OCI-LY7 (cell line): ENCODE results near the gene TRIM7. TPM values are rescaled to one million over a fixed set of nuclear protein-coding genes. Genes with fewer than 3 reads are reported as not detected.

Experiments
- BruUV-seq: library from RNA; stranded (reverse); fragments of 400-500 nt; replicated peaks from 2 replicates; lab custom pipeline; 2021; lab: Mats Ljungman, UMichigan
- CTCF ChIA-PET: fragments of 300-600 bp; sonication (Branson Sonifier 250); formaldehyde crosslinking; loops from one replicate; lab custom pipeline; 2022; ENCODE audit warnings: antibody characterized with exemption; ENCODE audit not compliant: unreplicated experiment; lab: Charles Lee
- POLR2A ChIA-PET: fragments of 300-600 bp; sonication (Branson Sonifier 250); formaldehyde crosslinking; loops from one replicate; lab custom pipeline; 2022; ENCODE audit warnings: antibody characterized with exemption; lab: Charles Lee
- DNase-seq: peaks from one replicate; pipeline ENCODE4 v3.0.0-alpha.2; 2015; ENCODE audit warnings: low spot score
- H2AFZ ChIP-seq: fragments of 200-600 bp; sonication (generic), shearing (Covaris generic); 2 replicates; pipeline ENCODE4 v1.6.1; 2014; ENCODE audit warnings: mild to moderate bottlenecking, antibody characterized with exemption, low read length, moderate library complexity
- H3K27ac ChIP-seq: fragments of 200-600 bp; sonication (generic); 2 replicates; pipeline ENCODE4 v1.5.1; 2014; ENCODE audit warnings: mixed run types, low read depth, mild to moderate bottlenecking, moderate library complexity, low read length, inconsistent platforms; ENCODE audit not compliant: poor library complexity, severe bottlenecking
- H3K36me3 ChIP-seq: fragments of 200-600 bp; sonication (generic); 2 replicates; pipeline ENCODE4 v1.6.1; 2014; ENCODE audit warnings: mild to moderate bottlenecking, antibody characterized with exemption, low read length, moderate library complexity, mixed read lengths; ENCODE audit not compliant: insufficient read depth
- H3K4me1 ChIP-seq: fragments of 200-600 bp; sonication (generic); 2 replicates; pipeline ENCODE4 v1.5.1; 2014; ENCODE audit warnings: mild to moderate bottlenecking, low read length; ENCODE audit not compliant: insufficient read depth, poor library complexity, severe bottlenecking
- H3K4me2 ChIP-seq: fragments of 200-600 bp; sonication (generic); 2 replicates; pipeline ENCODE4 v1.6.1; 2014; ENCODE audit warnings: mild to moderate bottlenecking, low read length
- H3K4me3 ChIP-seq: fragments of 200-600 bp; sonication (generic); 2 replicates; pipeline ENCODE4 v1.5.1; 2014; ENCODE audit warnings: mild to moderate bottlenecking, low read depth, low read length; ENCODE audit not compliant: poor library complexity, severe bottlenecking
- H3K79me2 ChIP-seq: fragments of 200-600 bp; sonication (generic); 2 replicates; pipeline ENCODE4 v1.6.1; 2016; ENCODE audit warnings: low read depth, mild to moderate bottlenecking, low read length, moderate library complexity, mixed read lengths; ENCODE audit not compliant: insufficient read depth
- H3K9me2 ChIP-seq: fragments of 200-600 bp; sonication (generic); 2 replicates; pipeline ENCODE4 v1.6.1; 2016; ENCODE audit warnings: mild to moderate bottlenecking, low read length, mixed read lengths; ENCODE audit not compliant: insufficient read depth
- H3K9me3 ChIP-seq: fragments of 200-600 bp; sonication (generic); 2 replicates; pipeline ENCODE4 v1.6.1; 2014; ENCODE audit warnings: mild to moderate bottlenecking, mixed run types, low read length, mixed read lengths
- H4K20me1 ChIP-seq: fragments of 200-600 bp; sonication (generic); 2 replicates; pipeline ENCODE4 v1.6.1; 2014; ENCODE audit warnings: mild to moderate bottlenecking, antibody characterized with exemption, low read length, moderate library complexity, mixed read lengths; ENCODE audit not compliant: insufficient read depth
- EZH2phosphoT487 ChIP-seq: fragments of 200-600 bp; sonication (generic); IDR thresholded peaks from 2 replicates; pipeline ENCODE4 v1.6.1; 2018; ENCODE audit warnings: low read depth, borderline replicate concordance, mild to moderate bottlenecking, mixed run types, antibody characterized with exemption, low read length, moderate library complexity, mixed read lengths
- intact Hi-C: fragments of 100-400 bp; cut with micrococcal nuclease; formaldehyde crosslinking; loops from one replicate; pipeline ENCODE4 v1.10.0; 2022; ENCODE audit not compliant: unreplicated experiment
- total RNA-seq, 2 experiments: library from RNA; depleted of rRNA in 1 of 2; stranded (reverse); fragments of >200 nt in 1 of 2; shearing (Covaris generic) in 1 of 2; gene quantifications; 2 replicates each; pipeline ENCODE4 v1.2.3, GENCODE V29; 2014 to 2022
- TF ChIP-seq, protein P1 (sequence below): fragments of 200-600 bp; sonication (generic); conservative IDR thresholded peaks from 2 replicates; pipeline ENCODE4 v1.5.1; 2014; ENCODE audit warnings: mild to moderate bottlenecking, antibody characterized with exemption, low read length, moderate library complexity, mixed read lengths

The TRIM7 gene
- total RNA-seq, 2 experiments from 2014 or later = 0.22 to 1.8 TPM

DNA sequence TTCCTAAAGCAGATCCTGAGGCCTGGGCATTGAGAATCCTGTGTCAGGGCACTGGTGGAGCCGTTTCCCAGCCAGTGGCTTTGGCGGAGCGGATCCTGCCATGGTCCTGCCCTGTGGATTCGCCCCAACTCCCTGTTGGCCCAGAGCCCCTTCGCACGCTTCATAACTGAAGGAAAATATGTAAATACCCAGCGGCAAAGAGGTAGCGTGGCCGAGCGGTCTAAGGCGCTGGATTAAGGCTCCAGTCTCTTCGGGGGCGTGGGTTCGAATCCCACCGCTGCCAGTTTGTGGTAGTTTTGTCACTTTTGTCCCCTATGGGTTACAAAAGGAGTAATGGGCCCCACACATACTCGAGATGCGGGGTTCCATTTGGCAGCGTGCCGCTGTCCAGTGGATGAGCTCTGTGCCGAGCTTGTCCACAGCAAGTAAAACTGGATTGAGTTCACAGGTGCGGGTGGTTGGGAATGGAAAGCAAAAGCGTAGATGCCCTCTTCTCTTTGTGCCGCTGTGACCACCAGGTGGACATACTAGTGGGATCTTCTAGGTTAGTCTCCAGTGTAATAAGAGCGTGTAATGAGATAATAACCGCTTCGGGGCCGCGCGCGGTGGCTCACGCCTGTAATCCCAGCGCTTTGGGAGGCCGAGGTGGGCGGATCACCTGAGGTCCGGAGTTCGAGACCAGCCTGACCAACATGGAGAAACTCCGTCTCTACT lies 17.3 kb downstream of the TRIM7 start:
- H3K4me3 ChIP-seq = peak overlapping the region; percentile 69
- peak overlapping the region; percentile 85 for H3K4me2 ChIP-seq
- peak overlapping the region; percentile 63 for H2AFZ ChIP-seq

DNA sequence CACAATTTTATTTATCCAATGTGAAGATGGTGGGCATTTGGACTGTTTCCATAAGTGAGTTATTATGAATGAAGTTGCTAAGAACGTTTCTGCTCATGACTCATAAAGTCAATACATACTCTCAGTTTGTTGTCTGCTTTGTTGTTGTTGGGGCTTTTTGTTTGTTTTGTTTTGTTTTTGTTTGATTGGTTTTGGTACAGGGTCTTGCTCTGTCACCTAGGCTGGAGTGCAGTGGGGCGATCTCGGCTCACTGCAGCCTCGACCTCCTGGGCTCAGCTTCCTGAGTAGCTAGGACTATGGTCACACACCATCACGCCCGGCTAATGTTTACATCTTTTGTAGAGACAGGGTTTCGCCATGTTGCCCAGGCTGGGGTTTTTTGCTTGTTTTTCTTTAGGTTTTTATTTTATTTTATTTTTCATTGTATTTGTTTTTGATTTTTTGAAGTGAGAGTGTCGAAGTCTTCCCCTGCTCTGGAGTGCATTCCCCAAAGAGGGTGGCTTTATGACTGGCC lies 18.0 kb downstream of the TRIM7 start:
- BruUV-seq = no TSS peak
- peak overlapping the region; percentile 85 for H3K4me2 ChIP-seq
- peak; percentile 59 for DNase-seq
- peak overlapping the region; percentile 82 for H3K27ac ChIP-seq
- no peaks in the 10 kb centered on the region for H3K79me2 ChIP-seq
- no peak for TF ChIP-seq EZH2phosphoT487
- TF ChIP-seq, protein P1, sequence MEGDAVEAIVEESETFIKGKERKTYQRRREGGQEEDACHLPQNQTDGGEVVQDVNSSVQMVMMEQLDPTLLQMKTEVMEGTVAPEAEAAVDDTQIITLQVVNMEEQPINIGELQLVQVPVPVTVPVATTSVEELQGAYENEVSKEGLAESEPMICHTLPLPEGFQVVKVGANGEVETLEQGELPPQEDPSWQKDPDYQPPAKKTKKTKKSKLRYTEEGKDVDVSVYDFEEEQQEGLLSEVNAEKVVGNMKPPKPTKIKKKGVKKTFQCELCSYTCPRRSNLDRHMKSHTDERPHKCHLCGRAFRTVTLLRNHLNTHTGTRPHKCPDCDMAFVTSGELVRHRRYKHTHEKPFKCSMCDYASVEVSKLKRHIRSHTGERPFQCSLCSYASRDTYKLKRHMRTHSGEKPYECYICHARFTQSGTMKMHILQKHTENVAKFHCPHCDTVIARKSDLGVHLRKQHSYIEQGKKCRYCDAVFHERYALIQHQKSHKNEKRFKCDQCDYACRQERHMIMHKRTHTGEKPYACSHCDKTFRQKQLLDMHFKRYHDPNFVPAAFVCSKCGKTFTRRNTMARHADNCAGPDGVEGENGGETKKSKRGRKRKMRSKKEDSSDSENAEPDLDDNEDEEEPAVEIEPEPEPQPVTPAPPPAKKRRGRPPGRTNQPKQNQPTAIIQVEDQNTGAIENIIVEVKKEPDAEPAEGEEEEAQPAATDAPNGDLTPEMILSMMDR = no peak
- H3K36me3 ChIP-seq = no peaks in the 10 kb centered on the region
- peak overlapping the region; percentile 69 for H3K4me3 ChIP-seq
- no peaks in the 10 kb centered on the region for H4K20me1 ChIP-seq
- peaks cover 37% of the 10 kb centered on the region for H3K4me1 ChIP-seq
- peak overlapping the region; percentile 63 for H2AFZ ChIP-seq
- intact Hi-C loops = no loop called here
- H3K9me3 ChIP-seq = no peaks in the 10 kb centered on the region
- POLR2A ChIA-PET = interaction anchor here (0.7 to 1.6 kb wide), 4 partner anchors 14 to 74 kb away, joined by 3 to 7 read pairs (median 4); no protein-coding TSS in a partner anchor
- CTCF ChIA-PET = interaction anchor here (0.5 to 1.2 kb wide), 2 partner anchors 14 to 40 kb away, joined by 3 to 8 read pairs; no protein-coding TSS in a partner anchor
- H3K9me2 ChIP-seq = no peaks in the 10 kb centered on the region

More for the DNA sequence above, 17.3 kb downstream of the TRIM7 start:
- Histone ChIP-seq H3K9me3 (no peaks in the 10 kb centered on the region), H3K4me1 (peaks cover 35% of the 10 kb centered on the region), H3K79me2 (peaks cover 6% of the 10 kb centered on the region; the same call in 1 of the 2 replicates), H4K20me1 (no peaks in the 10 kb centered on the region), H3K27ac (peak overlapping the region; percentile 82), H3K36me3 (no peaks in the 10 kb centered on the region), H3K9me2 (no peaks in the 10 kb centered on the region)
- POLR2A ChIA-PET = interaction anchor here (0.7 to 1.6 kb wide), 5 partner anchors 15 to 327 kb away, joined by 3 to 7 read pairs (median 4); partner anchors contain the start of gene ZFP62
- TF ChIP-seq, protein P1 = 0 out of 2 replicates have a peak, but pooled peaks have one; percentile 14
- no peak for TF ChIP-seq EZH2phosphoT487
- no TSS peak for BruUV-seq
- CTCF ChIA-PET = interaction anchor here (1.1 to 1.2 kb wide), 2 partner anchors 14 to 15 kb away, joined by 3 read pairs; no protein-coding TSS in a partner anchor
- DNase-seq = peak; percentile 75
- intact Hi-C loops = loop anchor here (1.0 kb wide), 3 partner anchors 14 to 74 kb away; partner anchors contain the start of gene TRIM52
